CD4-positive, alpha-beta T cell treated with Interleukin-21 for 1 hour (primary cell): ENCODE data around the gene PORCN.
"Not testable (repeated sequence)": the region's sequence is repeated elsewhere in the genome, so short reads cannot be mapped to it uniquely, and the experiment has no call there.

Source experiments
- DNase-seq: peaks from one replicate; pipeline ENCODE4 v3.0.0-alpha.2; 2020

PORCN gene

GRCh38 chrX:48548871-48549270, 40.1 kb downstream of the PORCN start:
- no peak for DNase-seq

- DNase-seq, result not testable (repeated sequence)
Measured at GRCh38 chrX:48555731-48556325, 47.0 kb downstream of the PORCN start.

GRCh38 chrX:48558271-48558670, 49.5 kb downstream of the PORCN start:
- DNase-seq, result no peak

- DNase-seq, result no peak
Measured at GRCh38 chrX:48559636-48560035, 50.8 kb downstream of the PORCN start.

GRCh38 chrX:48560056-48560455, 51.3 kb downstream of the PORCN start:
- DNase-seq, result no peak

- no peak for DNase-seq
Measured at GRCh38 chrX:48560681-48561080, 51.9 kb downstream of the PORCN start.

GRCh38 chrX:48569958-48570357, 61.2 kb downstream of the PORCN start:
- no peak for DNase-seq
